ENCODE results near the gene ZNF689. TPM values are rescaled to one million over a fixed set of nuclear protein-coding genes. Genes with fewer than 3 reads are reported as not detected.
A peak's percentile ranks its signal among the peaks of the same experiment; 100 is the strongest.
"Not testable (repeated sequence)": the region's sequence is repeated elsewhere in the genome, so short reads cannot be mapped to it uniquely, and the experiment has no call there.

Gene ZNF689
- 7.3 and 7.5 TPM in 2 replicates for total RNA-seq (2014; rRNA removed; shearing (Covaris generic))

DNA sequence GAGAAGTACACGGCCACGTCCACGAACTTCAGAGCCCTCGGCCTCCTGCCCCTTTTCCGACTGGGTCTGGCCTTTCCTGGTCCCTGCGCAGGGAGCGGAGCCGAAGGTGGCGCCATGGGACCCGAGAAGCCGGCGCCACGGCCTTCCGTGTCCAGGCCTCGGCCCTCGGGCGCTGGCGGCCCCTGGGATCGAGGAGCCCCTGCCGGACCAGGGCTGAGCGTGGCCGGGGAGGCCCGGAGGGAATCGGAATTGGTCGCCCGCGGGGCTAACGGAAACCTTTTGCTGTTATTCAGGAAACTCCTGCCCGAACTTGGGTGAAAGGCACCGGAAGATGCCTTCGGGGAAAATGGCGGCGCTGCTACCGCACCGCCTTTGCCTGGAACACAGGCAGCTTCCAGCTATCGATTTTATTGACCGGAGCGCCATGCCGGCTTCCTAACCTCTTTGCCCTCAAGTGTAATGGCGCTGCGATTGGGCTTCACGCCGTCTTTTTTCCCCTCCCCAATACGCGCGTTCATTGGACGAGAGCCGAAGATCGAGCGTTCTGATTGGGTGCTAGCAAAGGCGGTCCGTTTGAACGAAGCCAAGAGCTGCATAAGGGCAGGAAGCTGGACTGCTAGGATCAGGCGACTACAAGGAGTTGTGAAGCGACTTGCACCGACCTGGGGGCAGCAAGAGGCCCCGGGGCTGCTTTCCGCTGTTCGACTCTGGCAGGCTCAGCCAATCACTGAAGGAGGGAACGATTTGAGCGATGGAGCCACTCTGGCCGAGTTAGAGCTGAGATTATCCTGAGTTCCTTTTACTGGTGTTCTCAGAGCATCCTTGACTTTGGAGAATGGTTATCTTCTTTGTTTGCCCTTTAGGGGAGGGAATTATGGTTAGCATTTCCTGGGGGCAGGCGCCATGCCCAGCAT lies at the start of gene ZNF689:
TSS of gene ZNF689 (minus strand) at position 464 of the 914 bp plus-strand sequence. CDS start at position 116, 348 bp downstream.
- peak; percentile 94 for DNase-seq (ENCODE audit: low read depth)

DNA sequence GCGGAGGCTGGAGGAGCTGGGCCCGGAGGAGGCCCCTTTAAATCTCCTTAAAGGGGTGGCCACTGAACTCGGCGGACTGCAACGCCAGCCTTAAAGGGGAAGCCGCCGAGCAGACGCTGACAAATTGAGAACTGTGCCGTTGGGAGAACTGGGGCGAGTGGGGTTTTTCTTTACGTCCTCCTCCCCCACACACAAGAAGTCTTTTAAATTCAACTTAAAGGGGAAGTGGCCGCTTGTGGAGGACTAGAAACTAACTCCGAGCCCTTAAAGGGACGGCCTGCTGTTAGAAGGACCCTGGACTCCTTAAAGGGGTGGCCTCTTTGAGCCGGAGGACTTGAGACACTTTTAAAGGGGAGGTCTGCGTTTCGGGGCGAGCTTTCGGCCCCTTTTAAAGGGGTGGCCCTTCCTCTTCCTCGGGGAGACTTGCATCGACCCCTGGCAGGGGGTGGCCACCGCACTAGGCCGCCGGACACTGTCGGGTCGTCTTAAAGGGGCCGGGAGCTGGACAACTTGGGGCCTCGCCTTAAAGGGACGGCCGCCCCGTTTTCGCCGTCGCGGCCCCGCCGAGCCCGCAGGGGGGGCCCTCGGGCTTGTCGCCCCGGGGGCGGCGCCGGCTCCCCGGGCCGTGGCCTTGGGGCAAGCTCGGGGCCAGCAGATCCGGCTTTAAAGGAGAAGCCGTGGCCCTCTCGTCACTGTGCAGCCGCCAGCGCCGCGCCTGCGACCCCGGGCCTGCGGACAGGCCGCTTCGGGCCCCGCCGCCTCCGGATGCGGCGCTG lies 48.7 kb upstream of the ZNF689 start:
- no peak for DNase-seq (ENCODE audit: low read depth)

DNA sequence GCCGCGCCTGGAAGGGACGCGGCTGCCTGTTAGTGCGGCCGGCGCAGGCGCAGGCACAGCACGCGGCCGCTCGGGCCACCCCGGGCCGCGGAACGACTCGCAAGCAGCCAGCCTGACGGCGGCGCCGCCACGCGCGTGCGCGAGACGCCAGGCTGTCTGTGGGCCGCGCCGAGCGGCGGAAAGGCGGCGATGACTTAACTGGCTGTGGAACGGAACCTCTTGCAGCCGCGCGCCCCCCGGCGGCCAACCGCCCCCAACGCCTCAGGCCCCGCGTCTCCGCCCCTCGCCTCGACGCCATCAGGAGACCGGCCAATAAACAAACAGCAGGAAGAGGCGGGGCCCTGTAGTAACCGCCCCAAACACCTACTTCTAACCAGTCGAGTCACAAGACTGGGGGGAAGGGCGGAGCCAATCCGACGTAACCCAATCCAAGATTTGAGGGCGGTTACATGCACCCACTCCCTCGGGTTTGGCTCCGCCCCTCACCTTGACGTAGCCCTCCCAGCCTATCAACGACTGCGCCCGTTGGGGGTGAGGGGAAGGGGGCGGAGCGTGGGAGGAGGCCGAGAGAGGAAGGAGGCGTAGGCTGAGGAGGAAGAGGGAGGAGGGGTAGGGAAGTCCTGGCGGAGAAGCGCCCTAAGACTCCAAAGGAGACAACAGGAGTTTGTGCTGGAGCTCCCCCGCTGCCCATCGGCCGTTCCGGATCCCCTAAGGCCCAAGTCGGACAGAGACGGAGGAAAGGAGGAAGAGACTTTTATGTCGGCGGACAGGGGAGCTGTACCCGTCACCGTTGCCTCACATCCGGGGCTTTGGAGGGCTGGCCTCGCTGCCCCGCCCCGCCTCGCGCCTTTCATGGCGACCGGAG lies 47.9 kb upstream of the ZNF689 start, which contains the start of gene FBRS:
TSS of gene FBRS (plus strand) at position 566 of the 865 bp plus-strand sequence. CDS start 1,088 bp downstream, outside the sequence.
- DNase-seq (ENCODE audit: low read depth) = peak; percentile 100

GRCh38 chr16:30656974-30657865 lies 47.0 kb upstream of the ZNF689 start:
- DNase-seq (ENCODE audit: low read depth) = no peak

DNA sequence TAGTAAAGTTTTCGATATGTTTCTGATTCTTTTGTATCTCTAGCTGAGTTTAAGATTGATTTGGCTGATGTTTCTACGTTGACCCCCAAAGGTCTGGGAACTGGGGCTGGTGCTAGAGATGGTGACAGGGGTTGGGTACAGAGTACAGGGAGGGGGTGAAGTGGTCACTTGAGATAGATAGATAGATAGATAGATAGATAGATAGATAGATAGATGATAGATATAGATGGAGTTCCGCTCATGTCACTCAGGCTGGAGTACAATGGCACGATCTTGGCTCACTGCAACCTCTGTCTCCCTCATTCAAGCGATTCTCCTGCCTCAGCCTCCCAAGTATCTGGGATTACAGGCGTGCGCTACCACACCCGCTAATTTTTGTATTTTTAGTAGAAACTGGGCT lies 46.2 kb upstream of the ZNF689 start:
- DNase-seq (ENCODE audit: low read depth) = no peak

DNA sequence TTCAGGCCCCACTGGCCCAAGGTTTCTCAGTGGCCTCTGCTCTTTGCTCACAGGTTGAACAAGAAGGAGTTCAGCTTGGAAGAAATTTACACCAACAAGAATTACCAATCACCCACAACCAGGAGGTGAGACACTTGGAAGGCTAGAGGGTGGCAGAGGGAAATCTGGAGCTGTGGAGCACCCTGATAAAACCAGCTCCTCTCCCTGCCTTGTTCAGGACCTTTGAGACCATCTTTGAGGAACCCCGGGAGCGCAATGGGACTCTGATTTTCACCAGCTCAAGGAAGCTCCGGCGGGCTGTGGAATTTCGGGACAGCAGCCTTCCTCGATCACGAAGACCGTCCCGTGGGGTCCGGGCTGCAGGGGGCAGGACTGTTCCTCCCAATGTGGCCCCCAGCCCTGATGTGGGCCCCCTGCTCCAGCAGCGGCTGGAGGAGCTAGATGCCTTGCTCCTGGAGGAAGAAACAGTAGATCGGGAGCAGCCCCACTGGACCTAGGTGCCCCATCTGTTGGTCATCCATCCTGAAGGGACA lies 45.7 kb upstream of the ZNF689 start:
- no peak for DNase-seq (ENCODE audit: low read depth)

DNA sequence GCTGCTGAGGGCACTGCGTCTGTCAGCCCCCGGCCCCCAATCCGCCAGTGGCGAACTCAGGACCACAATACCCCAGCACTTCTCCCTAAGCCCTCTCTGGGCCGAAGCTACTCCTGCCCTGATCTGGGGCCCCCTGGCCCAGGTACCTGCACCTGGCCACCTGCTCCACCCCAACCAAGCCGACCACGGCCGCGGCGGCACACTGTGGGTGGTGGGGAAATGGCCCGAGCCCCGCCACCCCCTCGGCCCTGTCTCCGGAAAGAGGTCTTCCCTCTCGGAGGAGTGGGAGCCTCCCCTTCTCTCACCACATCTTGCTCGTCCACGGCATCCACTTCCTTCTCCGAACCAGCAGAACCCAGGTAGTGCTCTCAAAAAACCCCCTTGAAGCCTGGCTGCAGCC lies 44.7 kb upstream of the ZNF689 start:
- no peak for DNase-seq (ENCODE audit: low read depth)

- no peak for DNase-seq (ENCODE audit: low read depth)
These were observed 42.5 kb upstream of the ZNF689 start for GRCh38 chr16:30652718-30653117.

GRCh38 chr16:30652005-30652296 lies 41.8 kb upstream of the ZNF689 start:
- DNase-seq (ENCODE audit: low read depth) = no peak

- DNase-seq (ENCODE audit: low read depth) = peak; percentile 69
These were observed 41.2 kb upstream of the ZNF689 start for GRCh38 chr16:30651124-30652004.

GRCh38 chr16:30650369-30651123 lies 40.4 kb upstream of the ZNF689 start, which contains the start of gene PRR14:
PRR14 (plus strand) TSS chr16:30650960; CDS start chr16:30651646, 686 bp downstream.
- peak; percentile 98 for DNase-seq (ENCODE audit: low read depth)

- DNase-seq (ENCODE audit: low read depth) = no peak
These were observed 39.7 kb upstream of the ZNF689 start for GRCh38 chr16:30649725-30650368.

GRCh38 chr16:30647274-30647571 lies 37.0 kb upstream of the ZNF689 start:
- no peak for DNase-seq (ENCODE audit: low read depth)

DNA sequence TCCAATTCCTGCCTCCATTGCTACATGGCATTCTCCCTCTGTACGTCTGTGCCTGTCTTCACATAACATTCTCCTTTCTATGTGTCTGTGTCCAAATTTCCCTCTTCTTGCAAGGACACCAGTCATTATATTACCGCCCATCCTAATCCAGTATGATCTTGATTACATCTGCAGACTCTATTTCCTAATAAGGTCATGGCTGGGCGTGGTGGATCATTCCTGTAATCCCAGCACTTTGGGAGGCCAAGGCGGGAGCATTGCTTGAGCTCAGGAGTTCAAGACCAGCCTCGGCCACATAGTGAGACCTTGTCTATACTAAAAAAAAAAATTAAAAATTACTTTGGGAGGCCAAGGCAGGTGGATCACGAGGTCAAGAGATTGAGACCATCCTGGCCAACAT lies 35.5 kb upstream of the ZNF689 start:
- no peak for DNase-seq (ENCODE audit: low read depth)

GRCh38 chr16:30644334-30644830 lies 34.2 kb upstream of the ZNF689 start:
- DNase-seq (ENCODE audit: low read depth) = no peak

GRCh38 chr16:30641378-30641982 lies 31.3 kb upstream of the ZNF689 start:
- DNase-seq (ENCODE audit: low read depth) = no peak

DNA sequence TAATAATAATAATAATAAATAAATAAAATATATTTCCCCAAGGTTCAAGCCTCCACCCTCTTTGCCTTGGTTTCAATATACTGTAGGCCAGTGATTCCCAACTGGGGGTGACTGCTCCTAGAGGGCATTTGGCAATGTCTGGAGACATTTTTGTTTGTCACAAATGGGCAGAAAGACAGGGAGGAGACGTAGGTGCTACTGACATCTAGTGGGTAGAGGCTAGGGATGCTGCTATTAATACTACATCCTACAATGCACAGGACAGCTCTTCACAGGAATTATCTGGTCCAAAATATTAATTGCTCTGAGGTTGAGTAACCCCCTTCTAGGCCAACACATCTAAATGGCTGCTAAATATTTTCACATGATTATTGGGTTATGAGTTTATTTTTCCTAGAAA lies 27.8 kb upstream of the ZNF689 start:
- DNase-seq (ENCODE audit: low read depth) = peak; percentile 39

- DNase-seq (ENCODE audit: low read depth) = not testable (repeated sequence)
These were observed 26.9 kb upstream of the ZNF689 start for GRCh38 chr16:30637139-30637538.

Data from Daoy (cell line).